GM23338 (cell line): Measurements from ENCODE around the gene MKKS. TPM values are rescaled to one million over a fixed set of nuclear protein-coding genes. Genes with fewer than 3 reads are reported as not detected.

ENCODE experiments used
- ATAC-seq: fragments of 200-7000 bp; cut with Tn5 transposase; 3 replicates; pipeline ENCODE4 v1.9.1; 2020
- DNase-seq: peaks from one replicate; pipeline ENCODE4 v3.0.0-alpha.2; 2015; ENCODE audit warnings: low spot score
- H2AFZ ChIP-seq: fragments of 200-600 bp; sonication (generic); 2 replicates; pipeline ENCODE4 v1.8.0; 2016; ENCODE audit warnings: antibody characterized with exemption, mild to moderate bottlenecking, moderate library complexity
- H3F3A ChIP-seq: fragments of 200-600 bp; sonication (generic); replicated peaks from 2 replicates; pipeline ENCODE4 v1.8.0; 2017; ENCODE audit warnings: antibody characterized with exemption, mixed run types, low read depth
- H3K27ac ChIP-seq: fragments of 200-600 bp; sonication (generic); 2 replicates; pipeline ENCODE4 v1.6.1; 2016; ENCODE audit warnings: low read depth
- H3K27me3 ChIP-seq: fragments of 200-600 bp; sonication (generic); 2 replicates; pipeline ENCODE4 v1.8.0; 2016; ENCODE audit warnings: mild to moderate bottlenecking, mixed run types, moderate library complexity; ENCODE audit not compliant: insufficient read depth
- H3K36me3 ChIP-seq: fragments of 200-600 bp; sonication (generic); 2 replicates; pipeline ENCODE4 v1.8.0; 2016; ENCODE audit warnings: mild to moderate bottlenecking; ENCODE audit not compliant: insufficient read depth
- H3K4me1 ChIP-seq: fragments of 200-600 bp; sonication (generic); 2 replicates; pipeline ENCODE4 v1.8.0; 2016; ENCODE audit warnings: mild to moderate bottlenecking, moderate library complexity; ENCODE audit not compliant: insufficient read depth
- H3K4me2 ChIP-seq: fragments of 200-600 bp; sonication (generic); 2 replicates; pipeline ENCODE4 v1.7.1; 2017; ENCODE audit warnings: mixed run types
- H3K4me3 ChIP-seq: fragments of 200-600 bp; sonication (generic); 2 replicates; pipeline ENCODE4 v1.6.1; 2016; ENCODE audit warnings: mixed run types
- H3K79me2 ChIP-seq: fragments of 200-600 bp; sonication (generic); replicated peaks from 2 replicates; pipeline ENCODE4 v1.8.0; 2017; ENCODE audit warnings: mild to moderate bottlenecking; ENCODE audit not compliant: insufficient read depth
- H3K9me2 ChIP-seq: fragments of 200-600 bp; sonication (generic); 2 replicates; pipeline ENCODE4 v1.8.0; 2017; ENCODE audit not compliant: insufficient read depth
- H4K20me1 ChIP-seq: fragments of 200-600 bp; sonication (generic); replicated peaks from 2 replicates; pipeline ENCODE4 v1.8.0; 2017; ENCODE audit warnings: mild to moderate bottlenecking; ENCODE audit not compliant: insufficient read depth
- H3K27ac Mint-ChIP-seq: 2 replicates; pipeline ENCODE4 v1.8.0; 2020; ENCODE audit warnings: inconsistent platforms, mild to moderate bottlenecking, moderate library complexity, mixed read lengths
- H3K27me3 Mint-ChIP-seq: 3 replicates; pipeline ENCODE4 v1.8.0; 2022; ENCODE audit warnings: low read depth, mild to moderate bottlenecking, moderate library complexity, mixed read lengths, inconsistent platforms; ENCODE audit not compliant: insufficient read depth, poor library complexity
- H3K36me3 Mint-ChIP-seq: 3 replicates; pipeline ENCODE4 v1.8.0; 2021; ENCODE audit warnings: low read depth, mild to moderate bottlenecking, inconsistent platforms, moderate library complexity, mixed read lengths
- H3K4me1 Mint-ChIP-seq: 3 replicates; pipeline ENCODE4 v1.8.0; 2020; ENCODE audit warnings: mild to moderate bottlenecking, inconsistent platforms, mixed read lengths
- H3K4me3 Mint-ChIP-seq: 3 replicates; pipeline ENCODE4 v1.8.0; 2021; ENCODE audit warnings: moderate library complexity, mild to moderate bottlenecking, inconsistent platforms, mixed read lengths
- H3K9me3 Mint-ChIP-seq: 3 replicates; pipeline ENCODE4 v1.8.0; 2020; ENCODE audit warnings: moderate library complexity, mild to moderate bottlenecking, inconsistent platforms, mixed read lengths
- CREB1 ChIP-seq: fragments of 250-450 bp; sonication (Bioruptor Pico); IDR thresholded peaks from 2 replicates; pipeline ENCODE4 v1.5.0; 2020; ENCODE audit warnings: low read depth, mild to moderate bottlenecking, moderate library complexity
- EZH2 ChIP-seq: fragments of 200-600 bp; sonication (generic); IDR thresholded peaks from one replicate; pipeline ENCODE4 v1.8.0; 2017; ENCODE audit warnings: antibody characterized with exemption, mild to moderate bottlenecking, low read depth; ENCODE audit not compliant: unreplicated experiment
- EZH2phosphoT487 ChIP-seq: fragments of 200-600 bp; sonication (generic); IDR thresholded peaks from one replicate; pipeline ENCODE4 v1.8.1; 2018; ENCODE audit warnings: antibody characterized with exemption; ENCODE audit not compliant: unreplicated experiment
- JUNB ChIP-seq: IDR thresholded peaks from one replicate; pipeline ENCODE4 v1.6.1; 2016; ENCODE audit warnings: antibody characterized with exemption; ENCODE audit not compliant: unreplicated experiment
- NANOG ChIP-seq: IDR thresholded peaks from 2 replicates; pipeline ENCODE4 v1.6.1; 2016; ENCODE audit warnings: antibody characterized with exemption, borderline replicate concordance
- POLR2AphosphoS5 ChIP-seq: IDR thresholded peaks from 2 replicates; pipeline ENCODE4 v1.6.1; 2016; ENCODE audit warnings: antibody characterized with exemption, low read depth
- STAT1 ChIP-seq: IDR thresholded peaks from one replicate; pipeline ENCODE4 v1.6.1; 2016; ENCODE audit warnings: antibody characterized with exemption; ENCODE audit not compliant: unreplicated experiment
- ZNF114 ChIP-seq: fragments of 250-450 bp; sonication (Bioruptor Pico); IDR thresholded peaks from 2 replicates; pipeline ENCODE4 v1.5.0; 2020; ENCODE audit warnings: mild to moderate bottlenecking, moderate library complexity
- ZNF331 ChIP-seq: fragments of 250-450 bp; sonication (Bioruptor Pico); IDR thresholded peaks from 2 replicates; pipeline ENCODE4 v1.5.0; 2020; ENCODE audit warnings: low read depth, mild to moderate bottlenecking, moderate library complexity
- polyA plus RNA-seq: library from polyadenylated mRNA; unstranded; fragments of >200 nt; fragmentation: Nextera tagmentation; extraction: Ambion mirVana; gene quantifications from 2 replicates; pipeline ENCODE4 v1.2.1, GENCODE V29; 2016
- total RNA-seq: library from RNA; depleted of rRNA; stranded (reverse); fragments of >200 nt; shearing (Covaris generic); gene quantifications from 2 replicates; pipeline ENCODE4 v1.2.3, GENCODE V29; 2014
- TF ChIP-seq, protein P1 (sequence below), 2 experiments: fragments of 200-600 bp in 1 of 2; sonication (generic) in 1 of 2; conservative IDR thresholded peaks; 2 replicates each; pipeline versions ENCODE4 v1.5.1 to v1.6.1; 2016 to 2017; ENCODE audit warnings: antibody characterized with exemption in 2 of 2, low read depth in 2 of 2, mild to moderate bottlenecking in 2 of 2, moderate library complexity in 1 of 2
- TF ChIP-seq, protein P2 (sequence below): fragments of 250-450 bp; sonication (Bioruptor Pico); IDR thresholded peaks from 2 replicates; pipeline ENCODE4 v1.5.0; 2020; ENCODE audit warnings: mild to moderate bottlenecking, moderate library complexity
- TF ChIP-seq, protein P3 (sequence below): IDR thresholded peaks from one replicate; pipeline ENCODE4 v1.6.1; 2018; ENCODE audit warnings: antibody characterized with exemption; ENCODE audit not compliant: unreplicated experiment
- TF ChIP-seq, protein P4 (sequence below): IDR thresholded peaks from 2 replicates; pipeline ENCODE4 v1.6.1; 2016; ENCODE audit warnings: antibody characterized with exemption

Gene MKKS
- total and polyA plus RNA-seq, 2 experiments from 2014 or later: 13.4 to 16.7 TPM

DNA sequence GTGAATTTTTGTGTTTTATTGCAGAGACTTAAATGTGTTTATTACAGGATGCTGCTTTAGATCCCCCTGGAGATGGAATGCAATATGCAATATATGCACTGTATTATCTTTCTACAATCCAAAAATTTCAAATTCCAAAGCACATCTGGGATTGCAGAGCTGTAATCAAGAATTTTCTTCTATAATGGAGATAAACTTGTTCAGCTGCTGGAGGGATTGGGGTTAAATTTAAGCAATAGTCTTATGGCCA is 66.4 kb downstream of the MKKS start:
- Histone ChIP-seq H2AFZ (no peak overlapping the region), H3F3A (no peaks in the 10 kb centered on the region), H3K9me2 (no peaks in the 10 kb centered on the region), H3K4me2 (no peak overlapping the region), H3K36me3 (no peaks in the 10 kb centered on the region), H3K4me3 (no peak overlapping the region), H3K27ac (no peak overlapping the region), H3K27me3 (no peaks in the 10 kb centered on the region), H3K4me1 (peaks cover 5% of the 10 kb centered on the region; the same call in 1 of the 2 replicates), H3K79me2 (no peaks in the 10 kb centered on the region), H4K20me1 (no peaks in the 10 kb centered on the region)
- TF ChIP-seq, protein P1, sequence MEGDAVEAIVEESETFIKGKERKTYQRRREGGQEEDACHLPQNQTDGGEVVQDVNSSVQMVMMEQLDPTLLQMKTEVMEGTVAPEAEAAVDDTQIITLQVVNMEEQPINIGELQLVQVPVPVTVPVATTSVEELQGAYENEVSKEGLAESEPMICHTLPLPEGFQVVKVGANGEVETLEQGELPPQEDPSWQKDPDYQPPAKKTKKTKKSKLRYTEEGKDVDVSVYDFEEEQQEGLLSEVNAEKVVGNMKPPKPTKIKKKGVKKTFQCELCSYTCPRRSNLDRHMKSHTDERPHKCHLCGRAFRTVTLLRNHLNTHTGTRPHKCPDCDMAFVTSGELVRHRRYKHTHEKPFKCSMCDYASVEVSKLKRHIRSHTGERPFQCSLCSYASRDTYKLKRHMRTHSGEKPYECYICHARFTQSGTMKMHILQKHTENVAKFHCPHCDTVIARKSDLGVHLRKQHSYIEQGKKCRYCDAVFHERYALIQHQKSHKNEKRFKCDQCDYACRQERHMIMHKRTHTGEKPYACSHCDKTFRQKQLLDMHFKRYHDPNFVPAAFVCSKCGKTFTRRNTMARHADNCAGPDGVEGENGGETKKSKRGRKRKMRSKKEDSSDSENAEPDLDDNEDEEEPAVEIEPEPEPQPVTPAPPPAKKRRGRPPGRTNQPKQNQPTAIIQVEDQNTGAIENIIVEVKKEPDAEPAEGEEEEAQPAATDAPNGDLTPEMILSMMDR (conservative IDR thresholded peaks at IDR 0.05; ENCODE audit: low read depth in 2 of 2): no peak
- TF ChIP-seq, protein P2, sequence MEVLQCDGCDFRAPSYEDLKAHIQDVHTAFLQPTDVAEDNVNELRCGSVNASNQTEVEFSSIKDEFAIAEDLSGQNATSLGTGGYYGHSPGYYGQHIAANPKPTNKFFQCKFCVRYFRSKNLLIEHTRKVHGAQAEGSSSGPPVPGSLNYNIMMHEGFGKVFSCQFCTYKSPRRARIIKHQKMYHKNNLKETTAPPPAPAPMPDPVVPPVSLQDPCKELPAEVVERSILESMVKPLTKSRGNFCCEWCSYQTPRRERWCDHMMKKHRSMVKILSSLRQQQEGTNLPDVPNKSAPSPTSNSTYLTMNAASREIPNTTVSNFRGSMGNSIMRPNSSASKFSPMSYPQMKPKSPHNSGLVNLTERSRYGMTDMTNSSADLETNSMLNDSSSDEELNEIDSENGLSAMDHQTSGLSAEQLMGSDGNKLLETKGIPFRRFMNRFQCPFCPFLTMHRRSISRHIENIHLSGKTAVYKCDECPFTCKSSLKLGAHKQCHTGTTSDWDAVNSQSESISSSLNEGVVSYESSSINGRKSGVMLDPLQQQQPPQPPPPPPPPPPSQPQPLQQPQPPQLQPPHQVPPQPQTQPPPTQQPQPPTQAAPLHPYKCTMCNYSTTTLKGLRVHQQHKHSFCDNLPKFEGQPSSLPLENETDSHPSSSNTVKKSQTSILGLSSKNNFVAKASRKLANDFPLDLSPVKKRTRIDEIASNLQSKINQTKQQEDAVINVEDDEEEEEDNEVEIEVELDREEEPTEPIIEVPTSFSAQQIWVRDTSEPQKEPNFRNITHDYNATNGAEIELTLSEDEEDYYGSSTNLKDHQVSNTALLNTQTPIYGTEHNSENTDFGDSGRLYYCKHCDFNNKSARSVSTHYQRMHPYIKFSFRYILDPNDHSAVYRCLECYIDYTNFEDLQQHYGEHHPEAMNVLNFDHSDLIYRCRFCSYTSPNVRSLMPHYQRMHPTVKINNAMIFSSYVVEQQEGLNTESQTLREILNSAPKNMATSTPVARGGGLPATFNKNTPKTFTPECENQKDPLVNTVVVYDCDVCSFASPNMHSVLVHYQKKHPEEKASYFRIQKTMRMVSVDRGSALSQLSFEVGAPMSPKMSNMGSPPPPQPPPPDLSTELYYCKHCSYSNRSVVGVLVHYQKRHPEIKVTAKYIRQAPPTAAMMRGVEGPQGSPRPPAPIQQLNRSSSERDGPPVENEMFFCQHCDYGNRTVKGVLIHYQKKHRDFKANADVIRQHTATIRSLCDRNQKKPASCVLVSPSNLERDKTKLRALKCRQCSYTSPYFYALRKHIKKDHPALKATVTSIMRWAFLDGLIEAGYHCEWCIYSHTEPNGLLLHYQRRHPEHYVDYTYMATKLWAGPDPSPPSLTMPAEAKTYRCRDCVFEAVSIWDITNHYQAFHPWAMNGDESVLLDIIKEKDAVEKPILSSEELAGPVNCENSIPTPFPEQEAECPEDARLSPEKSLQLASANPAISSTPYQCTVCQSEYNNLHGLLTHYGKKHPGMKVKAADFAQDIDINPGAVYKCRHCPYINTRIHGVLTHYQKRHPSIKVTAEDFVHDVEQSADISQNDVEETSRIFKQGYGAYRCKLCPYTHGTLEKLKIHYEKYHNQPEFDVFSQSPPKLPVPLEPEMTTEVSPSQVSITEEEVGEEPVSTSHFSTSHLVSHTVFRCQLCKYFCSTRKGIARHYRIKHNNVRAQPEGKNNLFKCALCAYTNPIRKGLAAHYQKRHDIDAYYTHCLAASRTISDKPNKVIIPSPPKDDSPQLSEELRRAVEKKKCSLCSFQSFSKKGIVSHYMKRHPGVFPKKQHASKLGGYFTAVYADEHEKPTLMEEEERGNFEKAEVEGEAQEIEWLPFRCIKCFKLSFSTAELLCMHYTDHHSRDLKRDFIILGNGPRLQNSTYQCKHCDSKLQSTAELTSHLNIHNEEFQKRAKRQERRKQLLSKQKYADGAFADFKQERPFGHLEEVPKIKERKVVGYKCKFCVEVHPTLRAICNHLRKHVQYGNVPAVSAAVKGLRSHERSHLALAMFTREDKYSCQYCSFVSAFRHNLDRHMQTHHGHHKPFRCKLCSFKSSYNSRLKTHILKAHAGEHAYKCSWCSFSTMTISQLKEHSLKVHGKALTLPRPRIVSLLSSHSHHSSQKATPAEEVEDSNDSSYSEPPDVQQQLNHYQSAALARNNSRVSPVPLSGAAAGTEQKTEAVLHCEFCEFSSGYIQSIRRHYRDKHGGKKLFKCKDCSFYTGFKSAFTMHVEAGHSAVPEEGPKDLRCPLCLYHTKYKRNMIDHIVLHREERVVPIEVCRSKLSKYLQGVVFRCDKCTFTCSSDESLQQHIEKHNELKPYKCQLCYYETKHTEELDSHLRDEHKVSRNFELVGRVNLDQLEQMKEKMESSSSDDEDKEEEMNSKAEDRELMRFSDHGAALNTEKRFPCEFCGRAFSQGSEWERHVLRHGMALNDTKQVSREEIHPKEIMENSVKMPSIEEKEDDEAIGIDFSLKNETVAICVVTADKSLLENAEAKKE (CRISPR knock-in tag): no peak
- no peak for TF ChIP-seq EZH2phosphoT487
- TF ChIP-seq ZNF331 (CRISPR knock-in tag): no peak
- TF ChIP-seq EZH2: no peak
- TF ChIP-seq STAT1: no peak
- no peak for TF ChIP-seq ZNF114 (CRISPR knock-in tag)
- TF ChIP-seq, protein P3, sequence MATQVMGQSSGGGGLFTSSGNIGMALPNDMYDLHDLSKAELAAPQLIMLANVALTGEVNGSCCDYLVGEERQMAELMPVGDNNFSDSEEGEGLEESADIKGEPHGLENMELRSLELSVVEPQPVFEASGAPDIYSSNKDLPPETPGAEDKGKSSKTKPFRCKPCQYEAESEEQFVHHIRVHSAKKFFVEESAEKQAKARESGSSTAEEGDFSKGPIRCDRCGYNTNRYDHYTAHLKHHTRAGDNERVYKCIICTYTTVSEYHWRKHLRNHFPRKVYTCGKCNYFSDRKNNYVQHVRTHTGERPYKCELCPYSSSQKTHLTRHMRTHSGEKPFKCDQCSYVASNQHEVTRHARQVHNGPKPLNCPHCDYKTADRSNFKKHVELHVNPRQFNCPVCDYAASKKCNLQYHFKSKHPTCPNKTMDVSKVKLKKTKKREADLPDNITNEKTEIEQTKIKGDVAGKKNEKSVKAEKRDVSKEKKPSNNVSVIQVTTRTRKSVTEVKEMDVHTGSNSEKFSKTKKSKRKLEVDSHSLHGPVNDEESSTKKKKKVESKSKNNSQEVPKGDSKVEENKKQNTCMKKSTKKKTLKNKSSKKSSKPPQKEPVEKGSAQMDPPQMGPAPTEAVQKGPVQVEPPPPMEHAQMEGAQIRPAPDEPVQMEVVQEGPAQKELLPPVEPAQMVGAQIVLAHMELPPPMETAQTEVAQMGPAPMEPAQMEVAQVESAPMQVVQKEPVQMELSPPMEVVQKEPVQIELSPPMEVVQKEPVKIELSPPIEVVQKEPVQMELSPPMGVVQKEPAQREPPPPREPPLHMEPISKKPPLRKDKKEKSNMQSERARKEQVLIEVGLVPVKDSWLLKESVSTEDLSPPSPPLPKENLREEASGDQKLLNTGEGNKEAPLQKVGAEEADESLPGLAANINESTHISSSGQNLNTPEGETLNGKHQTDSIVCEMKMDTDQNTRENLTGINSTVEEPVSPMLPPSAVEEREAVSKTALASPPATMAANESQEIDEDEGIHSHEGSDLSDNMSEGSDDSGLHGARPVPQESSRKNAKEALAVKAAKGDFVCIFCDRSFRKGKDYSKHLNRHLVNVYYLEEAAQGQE: no peak
- TF ChIP-seq JUNB: no peak
- TF ChIP-seq CREB1 (CRISPR knock-in tag): no peak
- TF ChIP-seq NANOG: no peak
- TF ChIP-seq, protein P4, sequence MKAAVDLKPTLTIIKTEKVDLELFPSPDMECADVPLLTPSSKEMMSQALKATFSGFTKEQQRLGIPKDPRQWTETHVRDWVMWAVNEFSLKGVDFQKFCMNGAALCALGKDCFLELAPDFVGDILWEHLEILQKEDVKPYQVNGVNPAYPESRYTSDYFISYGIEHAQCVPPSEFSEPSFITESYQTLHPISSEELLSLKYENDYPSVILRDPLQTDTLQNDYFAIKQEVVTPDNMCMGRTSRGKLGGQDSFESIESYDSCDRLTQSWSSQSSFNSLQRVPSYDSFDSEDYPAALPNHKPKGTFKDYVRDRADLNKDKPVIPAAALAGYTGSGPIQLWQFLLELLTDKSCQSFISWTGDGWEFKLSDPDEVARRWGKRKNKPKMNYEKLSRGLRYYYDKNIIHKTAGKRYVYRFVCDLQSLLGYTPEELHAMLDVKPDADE: no peak
- no peak for TF ChIP-seq POLR2AphosphoS5
- no peaks in the 10 kb centered on the region; the same call in 2 of the 3 replicates for H3K4me1 Mint-ChIP-seq
- H3K9me3 Mint-ChIP-seq: no peaks in the 10 kb centered on the region; the same call in 1 of the 3 replicates
- DNase-seq (no peak), ATAC-seq (no peak)
- no peaks in the 10 kb centered on the region for H3K27me3 Mint-ChIP-seq
- H3K4me3 Mint-ChIP-seq: no peak overlapping the region
- no peaks in the 10 kb centered on the region for H3K36me3 Mint-ChIP-seq
- no peak overlapping the region for H3K27ac Mint-ChIP-seq
